ENCODE data around the gene USF2. TPM values are rescaled to one million over a fixed set of nuclear protein-coding genes. Genes with fewer than 3 reads are reported as not detected.
"Not testable (repeated sequence)": the region's sequence is repeated elsewhere in the genome, so short reads cannot be mapped to it uniquely, and the experiment has no call there.

The USF2 gene
- total and polyA plus RNA-seq, 2 donors (not counting 1 experiment from before 2014, with no cell fraction given): 318 to 377 TPM

DNA sequence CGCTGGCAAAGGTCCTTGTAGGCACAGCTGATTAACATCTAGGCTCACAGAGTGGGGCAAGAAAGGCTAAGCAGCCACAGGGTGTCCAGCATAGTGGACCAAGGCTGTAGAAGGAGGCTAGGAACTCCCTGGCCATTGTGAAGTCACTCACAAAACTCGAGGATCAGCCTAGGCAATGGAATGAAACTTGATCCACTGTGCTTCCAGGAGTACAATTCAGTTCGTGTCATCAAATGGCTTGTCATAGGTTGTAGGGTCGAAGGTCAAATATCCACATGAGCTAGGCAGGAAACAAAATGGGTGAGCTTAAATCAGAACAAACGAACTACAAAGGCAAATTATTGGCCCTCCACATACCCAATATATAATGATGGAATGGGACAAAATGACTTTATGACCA, 35.9 kb upstream of the USF2 start:
- whole genome bisulfite sequencing (ENCODE audit: insufficient coverage): 90% methylated on average over 3 of the region's 5 CpGs
- Histone ChIP-seq H2AFZ (ENCODE audit: insufficient read depth, low read depth, low read length, poor library complexity, severe bottlenecking) (no peak overlapping the region), H3K27ac (ENCODE audit: low read length in 2 of 2) (no peak overlapping the region), H3K9me3 (ENCODE audit: control extremely low read depth in 1 of 3, control insufficient read depth in 2 of 3, insufficient read depth in 1 of 3, low read length in 2 of 3) (no peaks in the 10 kb centered on the region), H3K4me1 (ENCODE audit: control insufficient read depth in 2 of 2, insufficient read depth in 2 of 2, low read length in 2 of 2) (no peaks in the 10 kb centered on the region), H3K27me3 (replicated peaks in 1 of 4; ENCODE audit: control extremely low read depth in 1 of 4, control insufficient read depth in 3 of 4, insufficient read depth in 4 of 4, low read length in 3 of 4) (no peaks in the 10 kb centered on the region), H3K79me2 (ENCODE audit: control insufficient read depth, insufficient read depth, low read length) (no peaks in the 10 kb centered on the region), H3K9ac (ENCODE audit: low read length) (no peak overlapping the region), H3K4me3 (ENCODE audit: control extremely low read depth in 1 of 5, extremely low read depth in 1 of 5, insufficient read depth in 1 of 5, low read depth in 2 of 5, low read length in 4 of 5) (no peak overlapping the region), H3K4me2 (replicated peaks; ENCODE audit: low read depth, low read length, poor library complexity, severe bottlenecking) (no peak overlapping the region), H4K20me1 (ENCODE audit: control insufficient read depth, insufficient read depth, low read length, poor library complexity, severe bottlenecking) (no peaks in the 10 kb centered on the region), H3K36me3 (replicated peaks in 1 of 2; ENCODE audit: control extremely low read depth in 1 of 2, control insufficient read depth in 1 of 2, extremely low read depth in 1 of 2, insufficient read depth in 2 of 2, low read length in 1 of 2) (no peaks in the 10 kb centered on the region)
- no peak for ATAC-seq (ENCODE audit: low read depth)
- TF ChIP-seq, protein P1, sequence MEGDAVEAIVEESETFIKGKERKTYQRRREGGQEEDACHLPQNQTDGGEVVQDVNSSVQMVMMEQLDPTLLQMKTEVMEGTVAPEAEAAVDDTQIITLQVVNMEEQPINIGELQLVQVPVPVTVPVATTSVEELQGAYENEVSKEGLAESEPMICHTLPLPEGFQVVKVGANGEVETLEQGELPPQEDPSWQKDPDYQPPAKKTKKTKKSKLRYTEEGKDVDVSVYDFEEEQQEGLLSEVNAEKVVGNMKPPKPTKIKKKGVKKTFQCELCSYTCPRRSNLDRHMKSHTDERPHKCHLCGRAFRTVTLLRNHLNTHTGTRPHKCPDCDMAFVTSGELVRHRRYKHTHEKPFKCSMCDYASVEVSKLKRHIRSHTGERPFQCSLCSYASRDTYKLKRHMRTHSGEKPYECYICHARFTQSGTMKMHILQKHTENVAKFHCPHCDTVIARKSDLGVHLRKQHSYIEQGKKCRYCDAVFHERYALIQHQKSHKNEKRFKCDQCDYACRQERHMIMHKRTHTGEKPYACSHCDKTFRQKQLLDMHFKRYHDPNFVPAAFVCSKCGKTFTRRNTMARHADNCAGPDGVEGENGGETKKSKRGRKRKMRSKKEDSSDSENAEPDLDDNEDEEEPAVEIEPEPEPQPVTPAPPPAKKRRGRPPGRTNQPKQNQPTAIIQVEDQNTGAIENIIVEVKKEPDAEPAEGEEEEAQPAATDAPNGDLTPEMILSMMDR (IDR thresholded peaks at IDR 0.05): no peak
- TF ChIP-seq EZH2 (IDR thresholded peaks at IDR 0.05; ENCODE audit: borderline replicate concordance, insufficient read depth, low read depth, low read length, poor library complexity, severe bottlenecking): no peak
- Mint-ChIP-seq H3K27me3 (peaks cover 6% of the 10 kb centered on the region), H3K4me3 (no peak overlapping the region), H3K4me1 (peaks cover 4% of the 10 kb centered on the region), H3K27ac (no peak overlapping the region), H3K9me3 (ENCODE audit: insufficient read depth) (no peaks in the 10 kb centered on the region)
- intact Hi-C loops (cut with micrococcal nuclease): no loop called here
- DNase-seq: no peak
- CTCF ChIA-PET: no interaction called here
- POLR2A ChIA-PET: interaction anchor here (0.6 kb wide), 1 partner anchor 20 kb away, joined by 5 read pairs; no protein-coding TSS in a partner anchor

DNA sequence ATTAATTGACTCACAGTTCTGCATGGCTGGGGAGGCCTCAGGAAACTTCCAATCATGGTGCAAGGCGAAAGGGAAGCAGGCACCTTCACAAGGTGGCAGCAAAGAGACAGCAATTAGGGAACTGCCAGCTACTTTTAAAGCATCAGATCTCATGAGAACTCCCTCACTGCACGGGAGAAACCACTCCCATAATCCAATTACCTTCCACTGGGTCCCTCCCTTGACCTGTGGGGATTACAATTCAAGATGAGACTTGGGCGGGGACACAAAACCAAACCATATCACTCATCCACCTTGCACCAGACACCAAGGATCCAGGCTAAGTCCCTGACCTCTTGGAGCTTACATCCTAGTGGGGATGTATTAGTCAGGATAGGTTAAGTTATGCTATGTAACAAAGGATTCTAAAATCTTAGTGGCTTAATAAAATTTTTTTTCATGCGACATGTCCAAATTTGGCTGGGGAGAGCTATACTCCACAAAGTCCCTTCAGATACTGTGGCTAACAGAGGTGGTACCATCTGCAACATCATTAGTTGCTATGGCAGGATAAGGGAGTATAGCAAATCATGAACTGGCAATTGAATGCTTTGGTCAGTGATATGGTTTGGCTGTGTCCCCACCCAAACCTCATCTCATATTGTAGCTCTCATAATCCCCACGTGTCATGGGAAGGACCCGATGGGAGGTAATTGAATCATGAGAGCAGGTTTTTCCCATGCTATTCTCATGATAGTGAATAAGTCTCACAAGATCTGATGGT, 31.9 kb upstream of the USF2 start:
- H3K4me3 ChIP-seq (ENCODE audit: control extremely low read depth in 1 of 5, extremely low read depth in 1 of 5, insufficient read depth in 1 of 5, low read depth in 2 of 5, low read length in 4 of 5): no peak overlapping the region
- ChIA-PET POLR2A (interaction anchor here (0.6 to 1.4 kb wide), 3 partner anchors 14 to 68 kb away, joined by 3 to 4 read pairs (median 3); no protein-coding TSS in a partner anchor), CTCF (interaction anchor here (0.7 to 3.0 kb wide), 16 partner anchors 14 to 258 kb away, joined by 3 to 11 read pairs (median 4); partner anchors contain the start of gene FXYD5)
- 57% methylated on average over 3 of the region's 6 CpGs for WGBS (ENCODE audit: insufficient coverage)
- H3K27ac Mint-ChIP-seq: peak overlapping the region; percentile 8
- peaks cover 19% of the 10 kb centered on the region for H3K4me1 Mint-ChIP-seq
- H3K27ac ChIP-seq (ENCODE audit: low read length in 2 of 2): no peak overlapping the region
- peaks cover 0 to 7% (median 3%) of the 10 kb centered on the region in 3 donors for H3K9me3 ChIP-seq (ENCODE audit: control extremely low read depth in 1 of 3, control insufficient read depth in 2 of 3, insufficient read depth in 1 of 3, low read length in 2 of 3)
- H3K4me3 Mint-ChIP-seq: no peak overlapping the region
- H3K27me3 ChIP-seq (replicated peaks in 1 of 4; ENCODE audit: control extremely low read depth in 1 of 4, control insufficient read depth in 3 of 4, insufficient read depth in 4 of 4, low read length in 3 of 4): no peaks in the 10 kb centered on the region
- no peak overlapping the region for H3K9ac ChIP-seq (ENCODE audit: low read length)
- TF ChIP-seq EZH2 (IDR thresholded peaks at IDR 0.05; ENCODE audit: borderline replicate concordance, insufficient read depth, low read depth, low read length, poor library complexity, severe bottlenecking): no peak
- TF ChIP-seq, protein P1 (IDR thresholded peaks at IDR 0.05): no peak
- peak; percentile 43 for DNase-seq
- H3K27me3 Mint-ChIP-seq: peaks cover 3% of the 10 kb centered on the region
- no peaks in the 10 kb centered on the region for H3K9me3 Mint-ChIP-seq (ENCODE audit: insufficient read depth)
- H3K36me3 ChIP-seq (replicated peaks in 1 of 2; ENCODE audit: control extremely low read depth in 1 of 2, control insufficient read depth in 1 of 2, extremely low read depth in 1 of 2, insufficient read depth in 2 of 2, low read length in 1 of 2): no peaks in the 10 kb centered on the region
- H4K20me1 ChIP-seq (ENCODE audit: control insufficient read depth, insufficient read depth, low read length, poor library complexity, severe bottlenecking): no peaks in the 10 kb centered on the region
- ATAC-seq (ENCODE audit: low read depth): no peak
- H2AFZ ChIP-seq (ENCODE audit: insufficient read depth, low read depth, low read length, poor library complexity, severe bottlenecking): no peak overlapping the region
- H3K4me1 ChIP-seq (ENCODE audit: control insufficient read depth in 2 of 2, insufficient read depth in 2 of 2, low read length in 2 of 2): peaks cover 13 to 18% of the 10 kb centered on the region in 2 donors
- H3K4me2 ChIP-seq (replicated peaks; ENCODE audit: low read depth, low read length, poor library complexity, severe bottlenecking): no peak overlapping the region
- no peaks in the 10 kb centered on the region for H3K79me2 ChIP-seq (ENCODE audit: control insufficient read depth, insufficient read depth, low read length)
- intact Hi-C loops (cut with micrococcal nuclease): no loop called here

DNA sequence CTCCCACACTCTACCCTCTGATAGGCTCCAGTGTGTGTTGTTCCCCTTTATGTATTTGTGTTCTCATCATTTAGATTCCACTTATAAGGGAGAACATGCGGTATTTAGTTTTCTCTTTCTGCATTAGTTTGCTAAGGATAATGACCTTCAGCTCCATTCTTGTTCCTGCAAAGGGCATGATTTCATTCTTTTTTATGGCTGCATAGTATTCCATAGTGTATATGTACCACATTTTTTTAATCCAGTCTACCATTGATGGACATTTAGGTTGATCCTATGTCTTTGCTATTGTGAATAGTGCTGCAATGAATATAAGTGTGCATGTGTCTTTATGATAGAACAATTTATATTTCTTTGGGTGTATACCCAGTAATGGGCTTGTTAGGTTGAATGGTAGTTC, 29.2 kb upstream of the USF2 start:
- H3K4me3 ChIP-seq (ENCODE audit: control extremely low read depth in 1 of 5, extremely low read depth in 1 of 5, insufficient read depth in 1 of 5, low read depth in 2 of 5, low read length in 4 of 5); DNase-seq; H2AFZ ChIP-seq (ENCODE audit: insufficient read depth, low read depth, low read length, poor library complexity, severe bottlenecking); ATAC-seq (ENCODE audit: low read depth); H4K20me1 ChIP-seq (ENCODE audit: control insufficient read depth, insufficient read depth, low read length, poor library complexity, severe bottlenecking); H3K9me3 Mint-ChIP-seq (ENCODE audit: insufficient read depth); H3K79me2 ChIP-seq (ENCODE audit: control insufficient read depth, insufficient read depth, low read length); H3K36me3 ChIP-seq (replicated peaks in 1 of 2; ENCODE audit: control extremely low read depth in 1 of 2, control insufficient read depth in 1 of 2, extremely low read depth in 1 of 2, insufficient read depth in 2 of 2, low read length in 1 of 2); H3K27me3 Mint-ChIP-seq; H3K27me3 ChIP-seq (replicated peaks in 1 of 4; ENCODE audit: control extremely low read depth in 1 of 4, control insufficient read depth in 3 of 4, insufficient read depth in 4 of 4, low read length in 3 of 4); H3K4me2 ChIP-seq (replicated peaks; ENCODE audit: low read depth, low read length, poor library complexity, severe bottlenecking); H3K9me3 ChIP-seq (ENCODE audit: control extremely low read depth in 1 of 3, control insufficient read depth in 2 of 3, insufficient read depth in 1 of 3, low read length in 2 of 3); intact Hi-C loops (cut with micrococcal nuclease): not testable (repeated sequence)
- WGBS (ENCODE audit: insufficient coverage): no CpG with 5 or more reads among the region's 1 CpG
- CTCF ChIA-PET: interaction anchor here (0.8 to 2.5 kb wide), 8 partner anchors 11 to 256 kb away, joined by 3 to 9 read pairs (median 4); partner anchors contain the start of genes FXYD5 and LGI4
- Histone ChIP-seq H3K9ac (ENCODE audit: low read length) (peak overlapping the region; percentile 18), H3K27ac (ENCODE audit: low read length in 2 of 2) (peak overlapping the region in 1 of 2 donors; percentile 57), H3K4me1 (ENCODE audit: control insufficient read depth in 2 of 2, insufficient read depth in 2 of 2, low read length in 2 of 2) (peaks cover 13 to 18% of the 10 kb centered on the region in 2 donors)
- POLR2A ChIA-PET: interaction anchor here (1.2 to 1.4 kb wide), 3 partner anchors 25 to 28 kb away, joined by 6 to 10 read pairs (median 7); no protein-coding TSS in a partner anchor
- H3K4me1 Mint-ChIP-seq: peaks cover 19% of the 10 kb centered on the region
- peak overlapping the region; percentile 58 for H3K4me3 Mint-ChIP-seq
- H3K27ac Mint-ChIP-seq: peak overlapping the region; percentile 87

Measured in B cell (primary cell).